ENCODE measurements around the gene ITGA7.

GRCh38 chr12:55716582-55716957 lies 8.9 kb upstream of the ITGA7 start:
- no peak for TF ChIP-seq CTCF (IDR thresholded peaks at IDR 0.05)
- no peak for TF ChIP-seq POLR2A (IDR thresholded peaks at IDR 0.05)
- TF ChIP-seq EP300 (IDR thresholded peaks at IDR 0.05) = no peak

All from tibial nerve (tissue), 4 donors.